Astrocyte of the cerebellum (primary cell): ENCODE data around the gene THBS4.

ENCODE experiments used
- DNase-seq: peaks from one replicate; pipeline ENCODE4 v3.0.0-alpha.2; 2011; ENCODE audit warnings: low read depth
- H3K4me3 ChIP-seq: 2 replicates; pipeline ENCODE4 v1.5.1; 2011; ENCODE audit warnings: mild to moderate bottlenecking, low read depth, low read length, moderate library complexity
- in situ Hi-C: cut with HindIII; loops from 2 replicates; pipeline ENCODE4 v1.10.0; 2017; ENCODE audit warnings: low sequenced_read_pairs
- TF ChIP-seq, protein P1 (sequence below): IDR thresholded peaks from 2 replicates; pipeline ENCODE4 v1.5.1; 2012; ENCODE audit warnings: low read length, low read depth, moderate library complexity, mild to moderate bottlenecking; ENCODE audit errors: missing control alignments

THBS4 gene

DNA sequence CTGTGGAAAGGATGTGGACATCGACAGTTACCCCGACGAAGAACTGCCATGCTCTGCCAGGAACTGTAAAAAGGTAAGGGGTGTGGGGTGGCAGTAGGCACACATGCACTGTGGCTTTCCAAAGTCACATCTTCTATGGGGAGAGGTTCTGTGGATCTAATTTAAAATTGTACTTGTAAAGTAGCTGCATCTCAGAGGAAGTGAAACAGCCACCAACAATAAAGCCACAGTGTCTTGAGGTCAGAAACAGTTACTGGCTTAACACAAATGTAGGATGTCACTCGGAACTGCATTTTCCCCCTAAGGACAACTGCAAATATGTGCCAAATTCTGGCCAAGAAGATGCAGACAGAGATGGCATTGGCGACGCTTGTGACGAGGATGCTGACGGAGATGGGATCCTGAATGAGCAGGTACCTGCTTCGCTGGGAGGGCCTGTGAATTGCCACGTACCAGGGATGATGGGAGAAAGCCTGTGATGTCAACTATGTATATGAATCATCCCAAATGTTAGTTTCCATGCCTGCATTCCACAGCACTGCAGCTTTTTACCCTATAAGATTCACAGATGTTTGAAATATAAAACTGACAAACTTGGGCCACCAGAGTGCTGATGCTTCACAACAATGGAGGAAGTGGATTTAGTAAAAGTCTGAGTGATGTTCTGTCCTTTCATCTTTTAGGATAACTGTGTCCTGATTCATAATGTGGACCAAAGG, 35.3 kb downstream of the THBS4 start:
- no peak overlapping the region for H3K4me3 ChIP-seq

DNA sequence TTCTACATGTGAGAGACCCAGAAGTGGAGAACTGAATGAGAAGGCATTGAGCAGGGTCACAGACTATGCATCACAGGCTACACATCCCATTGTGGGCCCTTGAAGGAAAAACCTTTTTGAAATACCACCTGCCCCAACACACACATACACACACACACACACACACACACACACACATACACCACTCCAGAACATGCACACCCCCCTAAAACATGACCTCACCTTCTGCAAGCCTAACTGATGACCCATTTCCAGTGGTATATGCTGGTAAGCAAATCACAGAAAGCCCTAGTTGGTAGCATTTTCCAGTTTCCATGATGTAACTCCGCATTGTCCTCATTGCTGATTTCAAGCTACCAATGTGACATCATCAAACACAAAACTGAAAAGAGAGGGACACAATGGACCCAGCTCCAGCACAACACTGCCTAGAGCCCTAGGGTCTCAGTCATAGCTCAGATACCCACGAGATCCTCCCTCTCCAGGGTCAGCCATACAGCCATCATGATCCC, 36.4 kb downstream of the THBS4 start:
- in situ Hi-C loops = no loop called here
- no peak overlapping the region for H3K4me3 ChIP-seq
- TF ChIP-seq, protein P1, sequence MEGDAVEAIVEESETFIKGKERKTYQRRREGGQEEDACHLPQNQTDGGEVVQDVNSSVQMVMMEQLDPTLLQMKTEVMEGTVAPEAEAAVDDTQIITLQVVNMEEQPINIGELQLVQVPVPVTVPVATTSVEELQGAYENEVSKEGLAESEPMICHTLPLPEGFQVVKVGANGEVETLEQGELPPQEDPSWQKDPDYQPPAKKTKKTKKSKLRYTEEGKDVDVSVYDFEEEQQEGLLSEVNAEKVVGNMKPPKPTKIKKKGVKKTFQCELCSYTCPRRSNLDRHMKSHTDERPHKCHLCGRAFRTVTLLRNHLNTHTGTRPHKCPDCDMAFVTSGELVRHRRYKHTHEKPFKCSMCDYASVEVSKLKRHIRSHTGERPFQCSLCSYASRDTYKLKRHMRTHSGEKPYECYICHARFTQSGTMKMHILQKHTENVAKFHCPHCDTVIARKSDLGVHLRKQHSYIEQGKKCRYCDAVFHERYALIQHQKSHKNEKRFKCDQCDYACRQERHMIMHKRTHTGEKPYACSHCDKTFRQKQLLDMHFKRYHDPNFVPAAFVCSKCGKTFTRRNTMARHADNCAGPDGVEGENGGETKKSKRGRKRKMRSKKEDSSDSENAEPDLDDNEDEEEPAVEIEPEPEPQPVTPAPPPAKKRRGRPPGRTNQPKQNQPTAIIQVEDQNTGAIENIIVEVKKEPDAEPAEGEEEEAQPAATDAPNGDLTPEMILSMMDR = no peak
- DNase-seq = no peak

More for the DNA sequence above, 35.3 kb downstream of the THBS4 start:
- in situ Hi-C loops = no loop called here
- DNase-seq = no peak
- TF ChIP-seq, protein P1 = no peak

DNA sequence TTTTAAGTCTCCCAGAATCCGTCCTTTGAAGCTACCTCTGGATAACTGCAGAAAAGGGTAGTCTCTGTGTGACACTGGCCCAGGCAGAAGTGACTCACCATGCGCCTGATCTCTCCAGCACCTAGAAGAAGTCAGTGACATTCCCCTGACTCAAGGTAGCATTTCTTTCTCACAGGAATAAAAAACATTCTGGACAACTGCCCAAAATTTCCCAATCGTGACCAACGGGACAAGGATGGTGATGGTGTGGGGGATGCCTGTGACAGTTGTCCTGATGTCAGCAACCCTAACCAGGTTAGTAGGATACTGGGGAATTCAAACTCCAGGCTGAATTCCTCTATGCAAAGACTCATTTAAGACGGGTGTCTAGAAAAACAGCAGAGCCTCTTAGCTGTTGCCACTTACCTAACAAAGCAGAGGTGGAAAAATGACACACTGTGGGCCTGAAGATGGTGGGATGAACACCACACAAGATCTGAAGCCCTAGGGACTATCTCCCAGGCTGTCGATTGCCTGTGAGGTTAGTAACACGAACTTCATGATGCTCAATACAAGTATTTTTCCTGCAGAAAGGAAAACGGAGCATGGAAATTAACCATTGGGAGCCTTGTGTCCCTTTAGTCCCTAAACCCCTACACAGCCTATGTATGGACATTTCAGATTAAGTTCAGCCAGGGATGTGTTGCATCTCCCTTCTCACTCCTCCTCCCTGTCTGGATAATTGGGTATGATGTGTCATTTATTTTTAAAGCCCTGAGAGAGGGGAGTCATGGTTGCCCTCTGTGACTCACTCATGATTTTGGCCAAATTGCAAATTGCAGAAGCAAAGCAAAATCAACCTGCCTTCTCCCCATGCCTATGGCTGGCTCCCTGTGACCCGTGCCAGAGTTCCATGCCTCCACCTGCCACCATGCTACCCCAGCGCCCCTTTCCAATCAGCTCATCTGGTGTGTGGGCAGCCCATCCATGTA, 37.2 kb downstream of the THBS4 start:
- in situ Hi-C loops = no loop called here
- no peak for DNase-seq
- TF ChIP-seq, protein P1 = no peak
- H3K4me3 ChIP-seq = no peak overlapping the region

DNA sequence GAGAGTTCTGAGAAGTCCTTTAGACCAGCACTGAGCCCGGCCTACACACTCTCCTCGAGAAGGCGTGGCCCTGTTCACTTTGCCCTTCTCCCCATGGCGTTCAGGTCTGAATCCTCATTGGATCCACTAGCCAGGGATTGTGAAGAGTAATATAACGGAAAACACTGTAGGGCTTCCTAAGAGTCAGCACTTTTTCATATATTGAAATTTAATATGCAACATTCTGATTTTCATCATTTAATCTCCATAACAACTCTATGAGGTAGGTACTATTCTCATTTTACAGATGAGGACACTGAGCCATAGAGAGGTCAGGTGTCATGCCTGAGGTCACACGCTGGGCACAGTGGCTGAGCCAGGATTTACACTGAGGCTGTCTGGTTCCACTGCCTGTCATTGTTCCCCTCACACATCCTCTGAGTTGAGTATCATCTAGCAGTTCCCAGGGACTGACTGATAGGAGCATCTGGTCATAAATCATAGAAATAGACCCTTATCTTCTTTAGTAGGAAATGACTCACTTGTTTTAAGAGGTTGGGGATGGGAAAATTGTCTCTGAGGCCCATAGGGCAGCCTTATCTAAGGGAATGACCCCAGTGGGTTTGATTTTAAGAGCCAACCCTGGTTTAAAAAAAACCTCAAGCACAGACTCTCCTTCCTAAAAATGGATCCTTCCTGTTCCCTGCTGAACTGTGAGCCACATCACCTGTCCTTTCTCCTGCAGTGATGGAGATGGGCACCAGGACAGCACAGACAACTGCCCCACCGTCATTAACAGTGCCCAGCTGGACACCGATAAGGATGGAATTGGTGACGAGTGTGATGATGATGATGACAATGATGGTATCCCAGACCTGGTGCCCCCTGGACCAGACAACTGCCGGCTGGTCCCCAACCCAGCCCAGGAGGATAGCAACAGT, 41.2 kb downstream of the THBS4 start:
- TF ChIP-seq, protein P1 = no peak
- no peak for DNase-seq
- in situ Hi-C loops = no loop called here
- no peak overlapping the region for H3K4me3 ChIP-seq

DNA sequence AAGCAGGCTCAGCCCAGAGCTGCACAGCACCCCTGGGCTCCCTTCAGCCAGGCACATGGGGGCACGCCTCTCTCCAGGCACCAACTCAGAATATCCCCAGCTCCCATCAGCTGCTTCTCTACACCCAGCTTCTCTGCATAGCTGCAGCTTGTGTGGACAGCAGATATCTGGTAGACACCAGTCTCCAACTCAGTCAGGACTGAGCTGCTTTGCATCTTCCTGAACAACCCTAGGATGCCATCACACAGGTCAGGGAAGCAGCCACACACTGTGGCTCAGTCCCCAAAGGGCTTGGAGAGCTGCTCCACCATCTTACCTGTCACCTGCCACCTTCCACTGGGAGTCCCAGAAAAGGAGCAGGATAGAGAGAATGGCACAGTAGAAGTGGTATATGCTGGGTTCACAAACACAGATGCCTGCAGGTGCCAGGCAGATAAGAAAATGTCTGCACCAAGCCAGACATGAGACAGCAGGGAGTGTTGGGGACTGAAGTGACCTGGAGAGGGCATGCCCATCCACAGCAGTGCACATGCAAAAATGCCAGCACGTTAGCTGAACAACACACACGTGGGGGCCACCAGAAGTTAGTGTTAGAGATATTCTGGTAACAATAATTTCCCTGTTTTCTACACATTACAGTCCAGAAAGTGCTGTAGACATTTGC, 42.0 kb downstream of the THBS4 start:
- TF ChIP-seq, protein P1 = no peak
- in situ Hi-C loops = no loop called here
- H3K4me3 ChIP-seq = no peak overlapping the region
- no peak for DNase-seq

DNA sequence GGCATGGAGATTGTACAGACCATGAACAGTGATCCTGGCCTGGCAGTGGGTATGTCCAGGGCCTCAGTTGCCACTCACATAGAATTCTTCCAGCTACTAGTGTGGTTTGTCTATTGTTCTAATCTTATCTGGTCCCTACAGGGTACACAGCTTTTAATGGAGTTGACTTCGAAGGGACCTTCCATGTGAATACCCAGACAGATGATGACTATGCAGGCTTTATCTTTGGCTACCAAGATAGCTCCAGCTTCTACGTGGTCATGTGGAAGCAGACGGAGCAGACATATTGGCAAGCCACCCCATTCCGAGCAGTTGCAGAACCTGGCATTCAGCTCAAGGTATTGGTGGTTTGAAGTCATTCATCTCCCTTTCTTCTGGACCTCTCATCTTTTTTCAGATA, 43.8 kb downstream of the THBS4 start:
- DNase-seq = no peak
- H3K4me3 ChIP-seq = no peak overlapping the region
- TF ChIP-seq, protein P1 = no peak
- in situ Hi-C loops = no loop called here
